Mesenchymal stem cell (in vitro differentiated cells and primary cell): ENCODE data around the gene CYP11A1.

Experiments used
- DNase-seq: peaks from one replicate; pipeline ENCODE4 v3.0.0-alpha.2; 2013
- H2AFZ ChIP-seq: one replicate; pipeline ENCODE4 v1.6.1; 2013; ENCODE audit warnings: low read depth, mild to moderate bottlenecking, control low read depth, inconsistent platforms, low read length, moderate library complexity
- H2AK5ac ChIP-seq: 2 replicates; pipeline ENCODE4 v1.6.1; 2013; ENCODE audit warnings: low read length, moderate library complexity, mild to moderate bottlenecking, inconsistent platforms; ENCODE audit not compliant: severe bottlenecking
- H2BK120ac ChIP-seq: one replicate; pipeline ENCODE4 v1.6.1; 2013; ENCODE audit warnings: low read depth, mild to moderate bottlenecking, inconsistent platforms, low read length, moderate library complexity
- H2BK12ac ChIP-seq, 2 experiments: one replicate each; pipeline ENCODE4 v1.6.1; 2013; ENCODE audit warnings: inconsistent platforms in 2 of 2, low read length in 2 of 2, mild to moderate bottlenecking in 2 of 2, moderate library complexity in 2 of 2, control low read depth in 1 of 2
- H2BK15ac ChIP-seq: one replicate; pipeline ENCODE4 v1.6.1; 2013; ENCODE audit warnings: mild to moderate bottlenecking, low read depth, inconsistent platforms; ENCODE audit not compliant: poor library complexity, severe bottlenecking
- H2BK5ac ChIP-seq: 2 replicates; pipeline ENCODE4 v1.6.1; 2013; ENCODE audit warnings: low read depth, mild to moderate bottlenecking, low read length, control low read depth, inconsistent platforms; ENCODE audit not compliant: poor library complexity, severe bottlenecking
- H3K14ac ChIP-seq, 2 experiments: one replicate each; pipeline ENCODE4 v1.6.1; 2013; ENCODE audit warnings: inconsistent platforms in 2 of 2, low read length in 2 of 2, control low read depth in 1 of 2, mild to moderate bottlenecking in 1 of 2, moderate library complexity in 1 of 2
- H3K18ac ChIP-seq, 2 experiments: one replicate each; pipeline ENCODE4 v1.6.1; 2013; ENCODE audit warnings: inconsistent platforms in 2 of 2, low read length in 2 of 2, control low read depth in 1 of 2, low read depth in 1 of 2, mild to moderate bottlenecking in 1 of 2
- H3K23ac ChIP-seq, 2 experiments: one replicate each; pipeline ENCODE4 v1.6.1; 2013; ENCODE audit warnings: inconsistent platforms in 2 of 2, low read length in 2 of 2, mild to moderate bottlenecking in 2 of 2, moderate library complexity in 2 of 2, control low read depth in 1 of 2
- H3K27ac ChIP-seq: 2 replicates; pipeline ENCODE4 v1.5.1; 2013; ENCODE audit warnings: mild to moderate bottlenecking, moderate library complexity, low read length, control low read depth, inconsistent platforms; ENCODE audit not compliant: poor library complexity, severe bottlenecking
- H3K27me3 ChIP-seq, 2 experiments: 2 replicates each; pipeline versions ENCODE4 v1.6.1 to v1.7.0; 2013; ENCODE audit warnings: low read length in 2 of 2, mild to moderate bottlenecking in 2 of 2, moderate library complexity in 2 of 2, control low read depth in 1 of 2, inconsistent platforms in 1 of 2; ENCODE audit not compliant: control insufficient read depth in 1 of 2, insufficient read depth in 1 of 2
- H3K36me3 ChIP-seq, 2 experiments: 2 replicates each; pipeline versions ENCODE4 v1.6.1 to v1.7.0; 2013; ENCODE audit warnings: low read length in 2 of 2, control low read depth in 1 of 2, inconsistent platforms in 1 of 2, low read depth in 1 of 2, mild to moderate bottlenecking in 1 of 2; ENCODE audit not compliant: insufficient read depth in 2 of 2, control insufficient read depth in 1 of 2
- H3K4ac ChIP-seq, 2 experiments: one replicate each; pipeline ENCODE4 v1.6.1; 2013; ENCODE audit warnings: inconsistent platforms in 2 of 2, low read length in 2 of 2, mild to moderate bottlenecking in 2 of 2, moderate library complexity in 2 of 2, control low read depth in 1 of 2, low read depth in 1 of 2
- H3K4me1 ChIP-seq: 2 replicates; pipeline ENCODE4 v1.6.1; 2013; ENCODE audit warnings: low read depth, low read length, control low read depth; ENCODE audit not compliant: control insufficient read depth, insufficient read depth
- H3K4me2 ChIP-seq: 2 replicates; pipeline ENCODE4 v1.6.1; 2013; ENCODE audit warnings: low read length, mild to moderate bottlenecking, inconsistent platforms; ENCODE audit not compliant: poor library complexity, severe bottlenecking
- H3K4me3 ChIP-seq, 2 experiments: 2 replicates each; pipeline versions ENCODE4 v1.5.1 to v1.7.0; 2013; ENCODE audit warnings: low read length in 2 of 2, mild to moderate bottlenecking in 2 of 2, control low read depth in 1 of 2, low read depth in 1 of 2; ENCODE audit not compliant: insufficient read depth in 1 of 2
- H3K79me1 ChIP-seq: replicated peaks from 2 replicates; pipeline ENCODE4 v1.6.1; 2013; ENCODE audit warnings: mild to moderate bottlenecking, control low read depth, low read length, inconsistent platforms; ENCODE audit not compliant: poor library complexity, severe bottlenecking
- H3K9ac ChIP-seq: 2 replicates; pipeline ENCODE4 v1.7.0; 2013; ENCODE audit warnings: mild to moderate bottlenecking, low read length, moderate library complexity
- H3K9me3 ChIP-seq: 2 replicates; pipeline ENCODE4 v1.7.0; 2013; ENCODE audit warnings: mild to moderate bottlenecking, low read length; ENCODE audit not compliant: control insufficient read depth
- H4K8ac ChIP-seq: one replicate; pipeline ENCODE4 v1.6.1; 2013; ENCODE audit warnings: inconsistent platforms, mild to moderate bottlenecking, low read length, moderate library complexity
- H4K91ac ChIP-seq: one replicate; pipeline ENCODE4 v1.6.1; 2013; ENCODE audit warnings: mild to moderate bottlenecking, low read length, inconsistent platforms
- WGBS: methylation state at CpG from one replicate; pipeline ENCODE4 v1.1.7; 2013; ENCODE audit warnings: mixed read lengths; 5-methylcytosine and 5-hydroxymethylcytosine counted together

The CYP11A1 gene

GRCh38 chr15:74386496-74387140, 19.2 kb upstream of the CYP11A1 start:
- Histone ChIP-seq H3K79me1 (peaks cover 4% of the 10 kb centered on the region), H3K18ac (no peak overlapping the region), H2BK15ac (no peak overlapping the region), H3K4me3 (no peak overlapping the region), H2AK5ac (peak overlapping the region; percentile 43), H3K14ac (peak overlapping the region in 1 of 2 experiments; percentile 13), H3K4me1 (peaks cover 61% of the 10 kb centered on the region), H2BK5ac (no peak overlapping the region), H3K9ac (no peak overlapping the region), H4K8ac (no peak overlapping the region), H3K27ac (no peak overlapping the region), H3K4me2 (no peak overlapping the region), H2BK120ac (no peak overlapping the region), H4K91ac (peak overlapping the region; percentile 53), H2AFZ (no peak overlapping the region), H3K23ac (no peak overlapping the region), H3K27me3 (no peaks in the 10 kb centered on the region), H3K9me3 (no peaks in the 10 kb centered on the region), H3K36me3 (peaks cover 0 to 2% of the 10 kb centered on the region in 2 experiments), H2BK12ac (no peak overlapping the region), H3K4ac (no peak overlapping the region)
- no peak for DNase-seq
- WGBS: 89% methylated on average over 14 of the region's 15 CpGs

- no peak overlapping the region for H3K9ac ChIP-seq
- no peak overlapping the region for H3K4me3 ChIP-seq
- H3K18ac ChIP-seq: no peak overlapping the region
- no peak overlapping the region for H2BK12ac ChIP-seq
- H3K4me1 ChIP-seq: peaks cover 61% of the 10 kb centered on the region
- H2BK120ac ChIP-seq: no peak overlapping the region
- H2BK5ac ChIP-seq: no peak overlapping the region
- no peaks in the 10 kb centered on the region for H3K27me3 ChIP-seq
- no peak overlapping the region for H3K23ac ChIP-seq
- no peak overlapping the region for H3K27ac ChIP-seq
- no peak overlapping the region for H3K4ac ChIP-seq
- no peak overlapping the region for H2BK15ac ChIP-seq
- H2AK5ac ChIP-seq: peak overlapping the region; percentile 66
- 65% methylated on average over 6 of the region's 6 CpGs for WGBS
- no peak overlapping the region for H4K91ac ChIP-seq
- H3K36me3 ChIP-seq: peaks cover 0 to 2% of the 10 kb centered on the region in 2 experiments
- H2AFZ ChIP-seq: no peak overlapping the region
- H3K14ac ChIP-seq: no peak overlapping the region
- DNase-seq: no peak
- peaks cover 1% of the 10 kb centered on the region for H3K79me1 ChIP-seq
- H3K4me2 ChIP-seq: no peak overlapping the region
- no peaks in the 10 kb centered on the region for H3K9me3 ChIP-seq
- H4K8ac ChIP-seq: no peak overlapping the region
These were observed 18.3 kb upstream of the CYP11A1 start for GRCh38 chr15:74385733-74386132.

- no peak for DNase-seq
These were observed 17.6 kb upstream of the CYP11A1 start for GRCh38 chr15:74384881-74385643.

GRCh38 chr15:74384566-74384880, 17.1 kb upstream of the CYP11A1 start:
- H2BK15ac ChIP-seq: no peak overlapping the region
- H4K91ac ChIP-seq: no peak overlapping the region
- H3K36me3 ChIP-seq: peaks cover 0 to 2% of the 10 kb centered on the region in 2 experiments
- H2AK5ac ChIP-seq: peak overlapping the region; percentile 10
- no peak overlapping the region for H3K4me2 ChIP-seq
- H3K18ac ChIP-seq: no peak overlapping the region
- no peak overlapping the region for H2BK120ac ChIP-seq
- no peaks in the 10 kb centered on the region for H3K27me3 ChIP-seq
- no peak overlapping the region for H3K14ac ChIP-seq
- H3K23ac ChIP-seq: no peak overlapping the region
- peak overlapping the region; percentile 29 for H3K9ac ChIP-seq
- H3K79me1 ChIP-seq: peaks cover 1% of the 10 kb centered on the region
- H3K9me3 ChIP-seq: no peaks in the 10 kb centered on the region
- H4K8ac ChIP-seq: peak overlapping the region; percentile 29
- no peak for DNase-seq
- H2AFZ ChIP-seq: no peak overlapping the region
- no peak overlapping the region for H3K4ac ChIP-seq
- H3K4me1 ChIP-seq: peaks cover 57% of the 10 kb centered on the region
- H3K27ac ChIP-seq: no peak overlapping the region
- no peak overlapping the region for H3K4me3 ChIP-seq
- 65% methylated on average over 3 of the region's 3 CpGs for WGBS
- no peak overlapping the region for H2BK5ac ChIP-seq
- H2BK12ac ChIP-seq: no peak overlapping the region

More at GRCh38 chr15:74384881-74385643, 17.6 kb upstream of the CYP11A1 start:
- Histone ChIP-seq H3K9me3 (no peaks in the 10 kb centered on the region), H2BK12ac (peak overlapping the region in 1 of 2 experiments; percentile 6), H2AK5ac (peak overlapping the region; percentile 21), H4K91ac (no peak overlapping the region), H3K27me3 (no peaks in the 10 kb centered on the region), H2BK120ac (no peak overlapping the region), H3K4ac (no peak overlapping the region), H3K14ac (no peak overlapping the region), H4K8ac (peak overlapping the region; percentile 33), H3K79me1 (peaks cover 1% of the 10 kb centered on the region), H3K4me2 (no peak overlapping the region), H3K36me3 (peaks cover 0 to 2% of the 10 kb centered on the region in 2 experiments), H3K23ac (no peak overlapping the region), H3K4me3 (no peak overlapping the region), H3K18ac (no peak overlapping the region), H3K9ac (no peak overlapping the region), H2BK15ac (no peak overlapping the region), H2BK5ac (no peak overlapping the region), H2AFZ (no peak overlapping the region), H3K27ac (no peak overlapping the region), H3K4me1 (peaks cover 61% of the 10 kb centered on the region)
- 72% methylated on average over 6 of the region's 8 CpGs for WGBS
